OCI-LY1 (cell line): ENCODE results near the gene SYNJ1.
"Not testable (repeated sequence)": the region's sequence is repeated elsewhere in the genome, so short reads cannot be mapped to it uniquely, and the experiment has no call there.

Experiments
- H2AFZ ChIP-seq: fragments of 200-600 bp; sonication (generic), shearing (Covaris generic); 2 replicates; pipeline ENCODE4 v1.6.0; 2014; ENCODE audit warnings: antibody characterized with exemption, mild to moderate bottlenecking, low read length
- H3F3A ChIP-seq: fragments of 200-600 bp; sonication (generic), shearing (Covaris generic); 2 replicates; pipeline ENCODE4 v1.6.0; 2014; ENCODE audit warnings: mild to moderate bottlenecking, antibody characterized with exemption, low read length, moderate library complexity; ENCODE audit not compliant: insufficient read depth
- H3K27ac ChIP-seq: fragments of 200-600 bp; sonication (generic); 2 replicates; pipeline ENCODE4 v1.5.1; 2014; ENCODE audit warnings: low read length, mixed run types, mild to moderate bottlenecking, low read depth; ENCODE audit not compliant: poor library complexity, severe bottlenecking
- H3K27me3 ChIP-seq: fragments of 200-600 bp; sonication (generic); 2 replicates; pipeline ENCODE4 v1.6.0; 2014; ENCODE audit warnings: antibody characterized with exemption, mild to moderate bottlenecking, low read length, moderate library complexity; ENCODE audit not compliant: insufficient read depth
- H3K36me3 ChIP-seq: fragments of 200-600 bp; sonication (generic); 2 replicates; pipeline ENCODE4 v1.6.1; 2014; ENCODE audit warnings: mild to moderate bottlenecking, antibody characterized with exemption, low read length, moderate library complexity, mixed read lengths; ENCODE audit not compliant: insufficient read depth
- H3K4me1 ChIP-seq: fragments of 200-600 bp; sonication (generic); 2 replicates; pipeline ENCODE4 v1.5.1; 2014; ENCODE audit warnings: mild to moderate bottlenecking, low read length, moderate library complexity; ENCODE audit not compliant: insufficient read depth, severe bottlenecking
- H3K4me2 ChIP-seq: fragments of 200-600 bp; sonication (generic), shearing (Covaris generic); 2 replicates; pipeline ENCODE4 v1.6.1; 2014; ENCODE audit warnings: low read length
- H3K4me3 ChIP-seq: fragments of 200-600 bp; sonication (generic); 2 replicates; pipeline ENCODE4 v1.5.1; 2014; ENCODE audit warnings: low read length, low read depth, mild to moderate bottlenecking, mixed read lengths; ENCODE audit not compliant: poor library complexity, severe bottlenecking
- H3K79me2 ChIP-seq: fragments of 200-600 bp; shearing (Covaris generic); 2 replicates; pipeline ENCODE4 v1.6.1; 2016; ENCODE audit warnings: mixed run types, low read length, mixed read lengths; ENCODE audit not compliant: insufficient read depth
- H3K9ac ChIP-seq: fragments of 200-600 bp; sonication (generic), shearing (Covaris generic); 2 replicates; pipeline ENCODE4 v1.6.1; 2014; ENCODE audit warnings: mild to moderate bottlenecking, low read length, mixed read lengths
- H3K9me2 ChIP-seq: fragments of 200-600 bp; sonication (generic), shearing (Covaris generic); 2 replicates; pipeline ENCODE4 v1.6.1; 2014; ENCODE audit warnings: low read depth, mild to moderate bottlenecking, low read length, mixed read lengths
- H3K9me3 ChIP-seq: fragments of 200-600 bp; shearing (Covaris generic); 2 replicates; pipeline ENCODE4 v1.6.1; 2014; ENCODE audit warnings: low read length, mixed read lengths
- H4K20me1 ChIP-seq: fragments of 200-600 bp; sonication (generic), shearing (Covaris generic); 2 replicates; pipeline ENCODE4 v1.6.0; 2016; ENCODE audit warnings: mild to moderate bottlenecking, low read length; ENCODE audit not compliant: insufficient read depth
- EZH2 ChIP-seq: fragments of 200-600 bp; sonication (generic), shearing (Covaris generic); IDR thresholded peaks from 2 replicates; pipeline ENCODE4 v1.8.0; 2017; ENCODE audit warnings: borderline replicate concordance, mixed run types, mild to moderate bottlenecking, antibody characterized with exemption, low read length, moderate library complexity, mixed read lengths
- TF ChIP-seq, protein P1 (sequence below): fragments of 200-600 bp; sonication (generic), shearing (Covaris generic); IDR thresholded peaks from 2 replicates; pipeline ENCODE4 v1.5.1; 2017; ENCODE audit warnings: mild to moderate bottlenecking, antibody characterized with exemption, low read length, moderate library complexity, mixed read lengths

Gene SYNJ1

DNA sequence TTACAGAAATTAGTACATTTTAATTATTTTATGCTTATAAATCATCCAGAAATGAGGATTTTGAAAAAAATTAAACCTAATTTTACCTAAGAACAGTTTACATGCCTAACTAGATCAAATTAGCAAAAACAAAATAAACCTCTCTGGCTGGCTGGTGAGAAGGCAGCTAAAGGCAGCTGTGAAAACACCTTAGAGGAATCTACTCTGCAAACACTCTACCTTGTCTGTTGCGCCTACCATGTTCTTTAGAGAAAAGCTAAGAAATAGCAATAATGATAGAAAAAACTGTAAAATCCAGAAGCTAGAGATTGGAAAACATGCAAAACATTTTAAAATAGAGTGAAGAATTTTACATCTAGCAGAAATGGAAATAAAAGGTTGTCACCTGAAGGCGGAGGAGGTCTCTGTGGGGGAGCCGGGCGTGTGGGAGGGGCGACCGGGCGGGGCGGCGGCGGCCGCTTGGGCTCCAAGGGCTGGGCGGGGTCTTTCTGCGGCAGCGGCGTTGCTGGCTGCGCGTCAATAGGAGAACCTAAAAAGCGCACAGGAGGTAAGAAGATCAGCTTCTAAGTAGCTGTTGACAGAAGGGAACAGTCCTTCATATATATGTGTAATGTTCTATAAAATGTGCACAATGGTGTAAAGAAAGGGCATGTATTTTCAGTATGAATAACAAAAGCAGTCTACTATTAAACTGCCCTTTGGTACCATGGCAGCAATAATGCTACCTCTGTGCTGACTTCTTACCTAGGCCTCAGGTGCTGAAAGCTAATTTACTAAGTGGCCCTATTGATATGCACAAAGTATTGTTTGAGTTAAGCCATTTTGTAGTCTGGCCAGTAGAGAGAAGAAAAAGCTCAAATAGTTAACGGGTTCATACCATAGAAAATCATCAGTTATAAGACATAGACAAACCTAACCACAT is 82.3 kb downstream of the SYNJ1 start:
- Histone ChIP-seq H3K4me1 (no peaks in the 10 kb centered on the region), H3K9me2 (no peaks in the 10 kb centered on the region), H3K9me3 (no peaks in the 10 kb centered on the region), H3K36me3 (peaks cover 17% of the 10 kb centered on the region; the same call in 1 of the 2 replicates), H3K27ac (no peak overlapping the region), H3K4me3 (no peak overlapping the region), H3F3A (no peaks in the 10 kb centered on the region), H3K4me2 (no peak overlapping the region), H2AFZ (no peak overlapping the region), H4K20me1 (no peaks in the 10 kb centered on the region), H3K79me2 (no peaks in the 10 kb centered on the region), H3K9ac (no peak overlapping the region), H3K27me3 (no peaks in the 10 kb centered on the region)
- TF ChIP-seq EZH2: no peak
- TF ChIP-seq, protein P1, sequence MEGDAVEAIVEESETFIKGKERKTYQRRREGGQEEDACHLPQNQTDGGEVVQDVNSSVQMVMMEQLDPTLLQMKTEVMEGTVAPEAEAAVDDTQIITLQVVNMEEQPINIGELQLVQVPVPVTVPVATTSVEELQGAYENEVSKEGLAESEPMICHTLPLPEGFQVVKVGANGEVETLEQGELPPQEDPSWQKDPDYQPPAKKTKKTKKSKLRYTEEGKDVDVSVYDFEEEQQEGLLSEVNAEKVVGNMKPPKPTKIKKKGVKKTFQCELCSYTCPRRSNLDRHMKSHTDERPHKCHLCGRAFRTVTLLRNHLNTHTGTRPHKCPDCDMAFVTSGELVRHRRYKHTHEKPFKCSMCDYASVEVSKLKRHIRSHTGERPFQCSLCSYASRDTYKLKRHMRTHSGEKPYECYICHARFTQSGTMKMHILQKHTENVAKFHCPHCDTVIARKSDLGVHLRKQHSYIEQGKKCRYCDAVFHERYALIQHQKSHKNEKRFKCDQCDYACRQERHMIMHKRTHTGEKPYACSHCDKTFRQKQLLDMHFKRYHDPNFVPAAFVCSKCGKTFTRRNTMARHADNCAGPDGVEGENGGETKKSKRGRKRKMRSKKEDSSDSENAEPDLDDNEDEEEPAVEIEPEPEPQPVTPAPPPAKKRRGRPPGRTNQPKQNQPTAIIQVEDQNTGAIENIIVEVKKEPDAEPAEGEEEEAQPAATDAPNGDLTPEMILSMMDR: no peak

DNA sequence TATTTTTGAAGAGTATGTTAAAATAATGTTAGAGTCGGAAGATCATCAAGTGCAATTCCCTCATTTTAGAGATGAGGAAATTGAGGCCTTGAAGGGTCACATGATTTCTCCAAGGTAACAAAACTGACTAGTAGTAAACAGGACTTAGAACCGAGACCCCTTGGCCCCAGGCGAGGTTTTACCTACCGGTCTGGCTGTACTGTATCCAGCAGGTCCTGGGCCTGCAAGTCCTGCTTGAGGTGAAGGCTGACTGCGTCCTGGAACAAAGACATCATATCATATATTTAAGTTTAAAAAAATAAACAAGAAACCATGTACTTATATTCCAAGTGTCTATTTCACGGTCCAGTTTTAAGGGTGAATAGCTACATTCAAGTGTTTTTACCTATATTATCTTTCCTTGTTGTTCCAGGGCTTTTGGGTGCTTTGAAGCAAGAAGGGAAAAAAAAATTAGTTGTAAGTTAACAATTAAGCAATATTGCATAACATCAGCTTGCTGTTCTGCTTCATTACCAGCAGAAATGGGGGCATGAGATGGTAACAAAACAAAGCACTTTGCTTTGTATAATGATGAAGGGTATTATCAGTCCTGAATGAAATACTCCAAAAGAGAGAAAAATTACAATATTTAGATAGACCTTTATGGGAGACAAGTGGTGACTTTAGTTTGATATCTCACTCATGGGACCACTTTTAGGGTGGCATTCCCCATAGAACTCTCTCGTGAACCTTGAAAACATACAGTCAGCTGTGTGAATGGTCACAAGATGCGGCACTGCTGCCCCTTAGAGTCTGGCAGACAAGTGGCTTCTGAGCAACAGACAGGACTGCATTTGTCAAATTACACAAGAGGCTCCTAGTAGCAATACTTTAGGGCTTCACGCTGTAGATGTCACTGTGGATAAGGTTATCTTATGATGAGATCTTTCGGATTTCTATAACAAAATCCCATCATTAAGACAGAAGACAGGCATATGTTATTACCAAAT is 85.8 kb downstream of the SYNJ1 start:
- no peaks in the 10 kb centered on the region for H3K27me3 ChIP-seq
- H2AFZ ChIP-seq: no peak overlapping the region
- H4K20me1 ChIP-seq: no peaks in the 10 kb centered on the region
- H3K9me3 ChIP-seq: no peaks in the 10 kb centered on the region
- H3K4me1 ChIP-seq: no peaks in the 10 kb centered on the region
- TF ChIP-seq EZH2: no peak
- TF ChIP-seq, protein P1: no peak
- no peaks in the 10 kb centered on the region for H3F3A ChIP-seq
- no peak overlapping the region for H3K4me3 ChIP-seq
- no peaks in the 10 kb centered on the region for H3K79me2 ChIP-seq
- H3K9me2 ChIP-seq: no peaks in the 10 kb centered on the region
- H3K9ac ChIP-seq: no peak overlapping the region
- H3K27ac ChIP-seq: no peak overlapping the region
- H3K36me3 ChIP-seq: peaks cover 22% of the 10 kb centered on the region
- no peak overlapping the region for H3K4me2 ChIP-seq

DNA sequence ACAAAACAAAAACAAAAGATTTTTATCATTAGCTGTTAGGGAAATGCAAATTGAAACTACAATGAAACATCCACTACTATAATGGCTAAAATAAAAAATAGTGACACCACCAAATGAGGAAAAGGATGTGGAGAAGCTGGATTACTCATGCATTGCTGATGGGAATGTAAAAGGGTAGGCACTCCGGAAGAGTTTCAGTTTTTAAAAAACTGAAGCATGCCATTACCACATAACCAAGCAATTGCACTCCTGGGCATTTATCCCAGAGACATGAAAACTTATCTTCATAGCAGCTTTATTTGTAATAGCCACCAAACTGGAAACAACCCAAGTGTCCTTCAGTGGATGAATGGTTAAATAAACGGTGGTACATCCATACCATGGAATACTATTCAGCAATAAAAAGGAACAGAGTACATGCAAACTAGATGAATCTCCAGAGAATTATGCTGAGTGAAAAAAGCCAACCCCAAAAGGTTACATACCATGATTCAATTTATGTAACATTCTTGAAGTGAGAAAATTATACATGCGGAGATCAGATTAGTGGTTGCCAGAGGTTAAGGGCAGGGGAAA is 101.1 kb downstream of the SYNJ1 start:
- H3K27me3 ChIP-seq: no peaks in the 10 kb centered on the region
- TF ChIP-seq, protein P1: no peak
- H3F3A ChIP-seq: no peaks in the 10 kb centered on the region
- no peaks in the 10 kb centered on the region for H3K79me2 ChIP-seq
- peaks cover 17% of the 10 kb centered on the region for H3K36me3 ChIP-seq
- H3K4me2 ChIP-seq: no peak overlapping the region
- no peak overlapping the region for H3K4me3 ChIP-seq
- no peak overlapping the region for H3K9ac ChIP-seq
- no peaks in the 10 kb centered on the region for H3K9me3 ChIP-seq
- H3K27ac ChIP-seq: no peak overlapping the region
- no peaks in the 10 kb centered on the region for H3K9me2 ChIP-seq
- H3K4me1 ChIP-seq: no peaks in the 10 kb centered on the region
- no peak overlapping the region for H2AFZ ChIP-seq
- no peaks in the 10 kb centered on the region for H4K20me1 ChIP-seq

DNA sequence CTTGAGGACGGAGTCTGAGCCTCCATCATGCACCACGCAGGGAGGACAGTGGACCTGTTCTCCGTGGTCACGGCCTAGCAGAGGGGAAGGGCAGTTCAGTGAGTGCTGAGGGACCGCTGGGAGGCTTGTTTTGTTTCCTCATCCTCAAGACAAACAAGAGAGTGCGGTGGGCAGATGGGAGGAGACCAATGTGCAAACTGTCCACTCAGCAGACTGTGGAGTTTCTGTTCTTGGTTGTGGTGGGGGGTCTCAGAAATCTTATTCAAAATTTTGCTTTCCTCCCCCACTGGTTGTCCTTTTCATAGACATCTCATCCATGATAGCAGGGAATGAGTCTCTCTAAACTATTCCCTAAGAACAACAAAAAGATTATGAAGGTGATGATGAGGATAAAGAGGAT is 109.6 kb downstream of the SYNJ1 start:
- not testable (repeated sequence) for H2AFZ ChIP-seq

More for the DNA sequence above, 109.6 kb downstream of the SYNJ1 start:
- H3K9me2 ChIP-seq, H3K4me2 ChIP-seq, H3K4me1 ChIP-seq, H3K27ac ChIP-seq, H3K9ac ChIP-seq, H3K9me3 ChIP-seq, H3K36me3 ChIP-seq, H4K20me1 ChIP-seq, H3K79me2 ChIP-seq, H3K27me3 ChIP-seq, H3K4me3 ChIP-seq, H3F3A ChIP-seq: not testable (repeated sequence)
